HG03039 (cell line): ENCODE data around the gene HOXA5.

Source experiments
- ATAC-seq: cut with Tn5 transposase; IDR thresholded peaks from one replicate; pipeline ENCODE4 v1.9.1; 2021; ENCODE audit warnings: mild to moderate bottlenecking, moderate library complexity; ENCODE audit not compliant: unreplicated experiment

The HOXA5 gene

GRCh38 chr7:27172315-27172774, 28.9 kb upstream of the HOXA5 start:
- no peak for ATAC-seq

- ATAC-seq: no peak
These were observed 28.3 kb upstream of the HOXA5 start for GRCh38 chr7:27171637-27172314.

- ATAC-seq: no peak
These were observed 27.8 kb upstream of the HOXA5 start for GRCh38 chr7:27171325-27171636.

GRCh38 chr7:27170426-27171324, 27.2 kb upstream of the HOXA5 start:
- no peak for ATAC-seq

GRCh38 chr7:27169658-27170425, 26.4 kb upstream of the HOXA5 start:
- ATAC-seq: no peak

- ATAC-seq: no peak
These were observed 24.9 kb upstream of the HOXA5 start for GRCh38 chr7:27168265-27168947.

GRCh38 chr7:27167916-27168264, 24.4 kb upstream of the HOXA5 start:
- ATAC-seq: no peak

- ATAC-seq: no peak
These were observed 23.3 kb upstream of the HOXA5 start for GRCh38 chr7:27166531-27167505.

- ATAC-seq: no peak
These were observed 22.6 kb upstream of the HOXA5 start for GRCh38 chr7:27165996-27166530.

GRCh38 chr7:27165089-27165995, 21.9 kb upstream of the HOXA5 start, which contains the start of gene HOXA9:
HOXA9 (minus strand) TSS chr7:27165537; CDS start chr7:27165457, 80 bp downstream.
- no peak for ATAC-seq

- no peak for ATAC-seq
These were observed 21.0 kb upstream of the HOXA5 start for GRCh38 chr7:27164367-27165088.

- no peak for ATAC-seq
These were observed 20.5 kb upstream of the HOXA5 start for GRCh38 chr7:27164045-27164366.

GRCh38 chr7:27163288-27164044, 20.0 kb upstream of the HOXA5 start:
- ATAC-seq: no peak

- no peak for ATAC-seq
These were observed 19.2 kb upstream of the HOXA5 start for GRCh38 chr7:27162561-27163287.

GRCh38 chr7:27161721-27162560, 18.5 kb upstream of the HOXA5 start:
- no peak for ATAC-seq
